GM23338 (cell line): ENCODE results near the gene EHD4. TPM values are rescaled to one million over a fixed set of nuclear protein-coding genes. Genes with fewer than 3 reads are reported as not detected.

ENCODE experiments used
- ATAC-seq: fragments of 200-7000 bp; cut with Tn5 transposase; 3 replicates; pipeline ENCODE4 v1.9.1; 2020
- DNase-seq: peaks from one replicate; pipeline ENCODE4 v3.0.0-alpha.2; 2015; ENCODE audit warnings: low spot score
- H2AFZ ChIP-seq: fragments of 200-600 bp; sonication (generic); 2 replicates; pipeline ENCODE4 v1.8.0; 2016; ENCODE audit warnings: antibody characterized with exemption, mild to moderate bottlenecking, moderate library complexity
- H3F3A ChIP-seq: fragments of 200-600 bp; sonication (generic); replicated peaks from 2 replicates; pipeline ENCODE4 v1.8.0; 2017; ENCODE audit warnings: antibody characterized with exemption, mixed run types, low read depth
- H3K27ac ChIP-seq: fragments of 200-600 bp; sonication (generic); 2 replicates; pipeline ENCODE4 v1.6.1; 2016; ENCODE audit warnings: low read depth
- H3K27me3 ChIP-seq: fragments of 200-600 bp; sonication (generic); 2 replicates; pipeline ENCODE4 v1.8.0; 2016; ENCODE audit warnings: mild to moderate bottlenecking, mixed run types, moderate library complexity; ENCODE audit not compliant: insufficient read depth
- H3K36me3 ChIP-seq: fragments of 200-600 bp; sonication (generic); 2 replicates; pipeline ENCODE4 v1.8.0; 2016; ENCODE audit warnings: mild to moderate bottlenecking; ENCODE audit not compliant: insufficient read depth
- H3K4me1 ChIP-seq: fragments of 200-600 bp; sonication (generic); 2 replicates; pipeline ENCODE4 v1.8.0; 2016; ENCODE audit warnings: mild to moderate bottlenecking, moderate library complexity; ENCODE audit not compliant: insufficient read depth
- H3K4me2 ChIP-seq: fragments of 200-600 bp; sonication (generic); 2 replicates; pipeline ENCODE4 v1.7.1; 2017; ENCODE audit warnings: mixed run types
- H3K4me3 ChIP-seq: fragments of 200-600 bp; sonication (generic); 2 replicates; pipeline ENCODE4 v1.6.1; 2016; ENCODE audit warnings: mixed run types
- H3K79me2 ChIP-seq: fragments of 200-600 bp; sonication (generic); replicated peaks from 2 replicates; pipeline ENCODE4 v1.8.0; 2017; ENCODE audit warnings: mild to moderate bottlenecking; ENCODE audit not compliant: insufficient read depth
- H3K9me2 ChIP-seq: fragments of 200-600 bp; sonication (generic); 2 replicates; pipeline ENCODE4 v1.8.0; 2017; ENCODE audit not compliant: insufficient read depth
- H4K20me1 ChIP-seq: fragments of 200-600 bp; sonication (generic); replicated peaks from 2 replicates; pipeline ENCODE4 v1.8.0; 2017; ENCODE audit warnings: mild to moderate bottlenecking; ENCODE audit not compliant: insufficient read depth
- H3K27ac Mint-ChIP-seq: 2 replicates; pipeline ENCODE4 v1.8.0; 2020; ENCODE audit warnings: inconsistent platforms, mild to moderate bottlenecking, moderate library complexity, mixed read lengths
- H3K27me3 Mint-ChIP-seq: 3 replicates; pipeline ENCODE4 v1.8.0; 2022; ENCODE audit warnings: low read depth, mild to moderate bottlenecking, moderate library complexity, mixed read lengths, inconsistent platforms; ENCODE audit not compliant: insufficient read depth, poor library complexity
- H3K36me3 Mint-ChIP-seq: 3 replicates; pipeline ENCODE4 v1.8.0; 2021; ENCODE audit warnings: low read depth, mild to moderate bottlenecking, inconsistent platforms, moderate library complexity, mixed read lengths
- H3K4me1 Mint-ChIP-seq: 3 replicates; pipeline ENCODE4 v1.8.0; 2020; ENCODE audit warnings: mild to moderate bottlenecking, inconsistent platforms, mixed read lengths
- H3K4me3 Mint-ChIP-seq: 3 replicates; pipeline ENCODE4 v1.8.0; 2021; ENCODE audit warnings: moderate library complexity, mild to moderate bottlenecking, inconsistent platforms, mixed read lengths
- H3K9me3 Mint-ChIP-seq: 3 replicates; pipeline ENCODE4 v1.8.0; 2020; ENCODE audit warnings: moderate library complexity, mild to moderate bottlenecking, inconsistent platforms, mixed read lengths
- CREB1 ChIP-seq: fragments of 250-450 bp; sonication (Bioruptor Pico); IDR thresholded peaks from 2 replicates; pipeline ENCODE4 v1.5.0; 2020; ENCODE audit warnings: low read depth, mild to moderate bottlenecking, moderate library complexity
- EZH2 ChIP-seq: fragments of 200-600 bp; sonication (generic); IDR thresholded peaks from one replicate; pipeline ENCODE4 v1.8.0; 2017; ENCODE audit warnings: antibody characterized with exemption, mild to moderate bottlenecking, low read depth; ENCODE audit not compliant: unreplicated experiment
- EZH2phosphoT487 ChIP-seq: fragments of 200-600 bp; sonication (generic); IDR thresholded peaks from one replicate; pipeline ENCODE4 v1.8.1; 2018; ENCODE audit warnings: antibody characterized with exemption; ENCODE audit not compliant: unreplicated experiment
- JUNB ChIP-seq: IDR thresholded peaks from one replicate; pipeline ENCODE4 v1.6.1; 2016; ENCODE audit warnings: antibody characterized with exemption; ENCODE audit not compliant: unreplicated experiment
- NANOG ChIP-seq: IDR thresholded peaks from 2 replicates; pipeline ENCODE4 v1.6.1; 2016; ENCODE audit warnings: antibody characterized with exemption, borderline replicate concordance
- STAT1 ChIP-seq: IDR thresholded peaks from one replicate; pipeline ENCODE4 v1.6.1; 2016; ENCODE audit warnings: antibody characterized with exemption; ENCODE audit not compliant: unreplicated experiment
- ZNF114 ChIP-seq: fragments of 250-450 bp; sonication (Bioruptor Pico); IDR thresholded peaks from 2 replicates; pipeline ENCODE4 v1.5.0; 2020; ENCODE audit warnings: mild to moderate bottlenecking, moderate library complexity
- ZNF331 ChIP-seq: fragments of 250-450 bp; sonication (Bioruptor Pico); IDR thresholded peaks from 2 replicates; pipeline ENCODE4 v1.5.0; 2020; ENCODE audit warnings: low read depth, mild to moderate bottlenecking, moderate library complexity
- polyA plus RNA-seq: library from polyadenylated mRNA; unstranded; fragments of >200 nt; fragmentation: Nextera tagmentation; extraction: Ambion mirVana; gene quantifications from 2 replicates; pipeline ENCODE4 v1.2.1, GENCODE V29; 2016
- total RNA-seq: library from RNA; depleted of rRNA; stranded (reverse); fragments of >200 nt; shearing (Covaris generic); gene quantifications from 2 replicates; pipeline ENCODE4 v1.2.3, GENCODE V29; 2014
- TF ChIP-seq, protein P1 (sequence below), 2 experiments: fragments of 200-600 bp in 1 of 2; sonication (generic) in 1 of 2; conservative IDR thresholded peaks; 2 replicates each; pipeline versions ENCODE4 v1.5.1 to v1.6.1; 2016 to 2017; ENCODE audit warnings: antibody characterized with exemption in 2 of 2, low read depth in 2 of 2, mild to moderate bottlenecking in 2 of 2, moderate library complexity in 1 of 2
- TF ChIP-seq, protein P2 (sequence below): fragments of 250-450 bp; sonication (Bioruptor Pico); IDR thresholded peaks from 2 replicates; pipeline ENCODE4 v1.5.0; 2020; ENCODE audit warnings: mild to moderate bottlenecking, moderate library complexity
- TF ChIP-seq, protein P3 (sequence below): IDR thresholded peaks from one replicate; pipeline ENCODE4 v1.6.1; 2018; ENCODE audit warnings: antibody characterized with exemption; ENCODE audit not compliant: unreplicated experiment
- TF ChIP-seq, protein P4 (sequence below): IDR thresholded peaks from 2 replicates; pipeline ENCODE4 v1.6.1; 2016; ENCODE audit warnings: antibody characterized with exemption

EHD4 gene
- total and polyA plus RNA-seq, 2 experiments from 2014 or later: 13.0 to 31.0 TPM

DNA sequence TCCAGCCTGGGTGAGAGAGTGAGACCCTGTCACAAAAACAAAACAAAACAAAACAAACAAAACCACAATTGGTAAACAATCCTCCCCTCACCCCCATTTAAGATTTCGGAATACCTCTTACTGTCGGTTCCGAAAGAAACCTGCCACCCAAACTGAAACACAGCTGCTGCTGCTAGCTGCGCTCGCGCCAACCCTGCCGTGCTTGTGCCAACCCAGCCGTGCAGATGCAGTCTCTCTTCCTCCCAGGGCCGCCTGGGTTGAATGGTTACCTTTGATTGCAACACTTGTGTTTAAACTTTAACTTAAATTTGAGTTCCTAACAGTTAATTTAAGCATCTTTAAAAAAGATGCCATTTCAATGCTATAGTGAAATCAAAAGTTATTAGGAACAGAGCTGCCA is 50.0 kb downstream of the EHD4 start (continued):
- TF ChIP-seq, protein P1, sequence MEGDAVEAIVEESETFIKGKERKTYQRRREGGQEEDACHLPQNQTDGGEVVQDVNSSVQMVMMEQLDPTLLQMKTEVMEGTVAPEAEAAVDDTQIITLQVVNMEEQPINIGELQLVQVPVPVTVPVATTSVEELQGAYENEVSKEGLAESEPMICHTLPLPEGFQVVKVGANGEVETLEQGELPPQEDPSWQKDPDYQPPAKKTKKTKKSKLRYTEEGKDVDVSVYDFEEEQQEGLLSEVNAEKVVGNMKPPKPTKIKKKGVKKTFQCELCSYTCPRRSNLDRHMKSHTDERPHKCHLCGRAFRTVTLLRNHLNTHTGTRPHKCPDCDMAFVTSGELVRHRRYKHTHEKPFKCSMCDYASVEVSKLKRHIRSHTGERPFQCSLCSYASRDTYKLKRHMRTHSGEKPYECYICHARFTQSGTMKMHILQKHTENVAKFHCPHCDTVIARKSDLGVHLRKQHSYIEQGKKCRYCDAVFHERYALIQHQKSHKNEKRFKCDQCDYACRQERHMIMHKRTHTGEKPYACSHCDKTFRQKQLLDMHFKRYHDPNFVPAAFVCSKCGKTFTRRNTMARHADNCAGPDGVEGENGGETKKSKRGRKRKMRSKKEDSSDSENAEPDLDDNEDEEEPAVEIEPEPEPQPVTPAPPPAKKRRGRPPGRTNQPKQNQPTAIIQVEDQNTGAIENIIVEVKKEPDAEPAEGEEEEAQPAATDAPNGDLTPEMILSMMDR (conservative IDR thresholded peaks at IDR 0.05; ENCODE audit: low read depth in 2 of 2): no peak

DNA sequence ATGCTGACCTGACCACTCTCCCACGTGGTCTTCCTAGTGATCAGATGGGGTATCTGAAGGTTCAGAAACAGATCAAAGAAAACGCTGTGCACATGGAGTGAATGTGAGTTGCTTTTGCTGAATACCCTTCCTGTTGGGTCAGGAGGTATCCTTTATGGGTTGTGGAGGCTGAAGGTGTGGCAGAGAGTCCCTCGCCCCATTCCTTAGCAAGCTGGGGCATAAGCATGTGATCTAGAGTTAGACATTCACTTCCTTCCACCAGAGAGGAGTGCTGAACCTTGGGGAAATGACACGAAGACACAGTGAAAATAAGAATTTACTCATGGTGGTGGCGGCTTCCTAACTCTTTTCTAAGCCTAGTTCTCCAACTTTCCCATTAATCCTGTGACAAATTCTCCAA is 50.7 kb downstream of the EHD4 start:
- H3K36me3 Mint-ChIP-seq: peaks cover 15% of the 10 kb centered on the region
- TF ChIP-seq STAT1 (no peak), EZH2 (no peak), JUNB (no peak), ZNF331 (CRISPR knock-in tag) (no peak), NANOG (no peak), CREB1 (CRISPR knock-in tag) (no peak), EZH2phosphoT487 (no peak), ZNF114 (CRISPR knock-in tag) (no peak)
- TF ChIP-seq, protein P2, sequence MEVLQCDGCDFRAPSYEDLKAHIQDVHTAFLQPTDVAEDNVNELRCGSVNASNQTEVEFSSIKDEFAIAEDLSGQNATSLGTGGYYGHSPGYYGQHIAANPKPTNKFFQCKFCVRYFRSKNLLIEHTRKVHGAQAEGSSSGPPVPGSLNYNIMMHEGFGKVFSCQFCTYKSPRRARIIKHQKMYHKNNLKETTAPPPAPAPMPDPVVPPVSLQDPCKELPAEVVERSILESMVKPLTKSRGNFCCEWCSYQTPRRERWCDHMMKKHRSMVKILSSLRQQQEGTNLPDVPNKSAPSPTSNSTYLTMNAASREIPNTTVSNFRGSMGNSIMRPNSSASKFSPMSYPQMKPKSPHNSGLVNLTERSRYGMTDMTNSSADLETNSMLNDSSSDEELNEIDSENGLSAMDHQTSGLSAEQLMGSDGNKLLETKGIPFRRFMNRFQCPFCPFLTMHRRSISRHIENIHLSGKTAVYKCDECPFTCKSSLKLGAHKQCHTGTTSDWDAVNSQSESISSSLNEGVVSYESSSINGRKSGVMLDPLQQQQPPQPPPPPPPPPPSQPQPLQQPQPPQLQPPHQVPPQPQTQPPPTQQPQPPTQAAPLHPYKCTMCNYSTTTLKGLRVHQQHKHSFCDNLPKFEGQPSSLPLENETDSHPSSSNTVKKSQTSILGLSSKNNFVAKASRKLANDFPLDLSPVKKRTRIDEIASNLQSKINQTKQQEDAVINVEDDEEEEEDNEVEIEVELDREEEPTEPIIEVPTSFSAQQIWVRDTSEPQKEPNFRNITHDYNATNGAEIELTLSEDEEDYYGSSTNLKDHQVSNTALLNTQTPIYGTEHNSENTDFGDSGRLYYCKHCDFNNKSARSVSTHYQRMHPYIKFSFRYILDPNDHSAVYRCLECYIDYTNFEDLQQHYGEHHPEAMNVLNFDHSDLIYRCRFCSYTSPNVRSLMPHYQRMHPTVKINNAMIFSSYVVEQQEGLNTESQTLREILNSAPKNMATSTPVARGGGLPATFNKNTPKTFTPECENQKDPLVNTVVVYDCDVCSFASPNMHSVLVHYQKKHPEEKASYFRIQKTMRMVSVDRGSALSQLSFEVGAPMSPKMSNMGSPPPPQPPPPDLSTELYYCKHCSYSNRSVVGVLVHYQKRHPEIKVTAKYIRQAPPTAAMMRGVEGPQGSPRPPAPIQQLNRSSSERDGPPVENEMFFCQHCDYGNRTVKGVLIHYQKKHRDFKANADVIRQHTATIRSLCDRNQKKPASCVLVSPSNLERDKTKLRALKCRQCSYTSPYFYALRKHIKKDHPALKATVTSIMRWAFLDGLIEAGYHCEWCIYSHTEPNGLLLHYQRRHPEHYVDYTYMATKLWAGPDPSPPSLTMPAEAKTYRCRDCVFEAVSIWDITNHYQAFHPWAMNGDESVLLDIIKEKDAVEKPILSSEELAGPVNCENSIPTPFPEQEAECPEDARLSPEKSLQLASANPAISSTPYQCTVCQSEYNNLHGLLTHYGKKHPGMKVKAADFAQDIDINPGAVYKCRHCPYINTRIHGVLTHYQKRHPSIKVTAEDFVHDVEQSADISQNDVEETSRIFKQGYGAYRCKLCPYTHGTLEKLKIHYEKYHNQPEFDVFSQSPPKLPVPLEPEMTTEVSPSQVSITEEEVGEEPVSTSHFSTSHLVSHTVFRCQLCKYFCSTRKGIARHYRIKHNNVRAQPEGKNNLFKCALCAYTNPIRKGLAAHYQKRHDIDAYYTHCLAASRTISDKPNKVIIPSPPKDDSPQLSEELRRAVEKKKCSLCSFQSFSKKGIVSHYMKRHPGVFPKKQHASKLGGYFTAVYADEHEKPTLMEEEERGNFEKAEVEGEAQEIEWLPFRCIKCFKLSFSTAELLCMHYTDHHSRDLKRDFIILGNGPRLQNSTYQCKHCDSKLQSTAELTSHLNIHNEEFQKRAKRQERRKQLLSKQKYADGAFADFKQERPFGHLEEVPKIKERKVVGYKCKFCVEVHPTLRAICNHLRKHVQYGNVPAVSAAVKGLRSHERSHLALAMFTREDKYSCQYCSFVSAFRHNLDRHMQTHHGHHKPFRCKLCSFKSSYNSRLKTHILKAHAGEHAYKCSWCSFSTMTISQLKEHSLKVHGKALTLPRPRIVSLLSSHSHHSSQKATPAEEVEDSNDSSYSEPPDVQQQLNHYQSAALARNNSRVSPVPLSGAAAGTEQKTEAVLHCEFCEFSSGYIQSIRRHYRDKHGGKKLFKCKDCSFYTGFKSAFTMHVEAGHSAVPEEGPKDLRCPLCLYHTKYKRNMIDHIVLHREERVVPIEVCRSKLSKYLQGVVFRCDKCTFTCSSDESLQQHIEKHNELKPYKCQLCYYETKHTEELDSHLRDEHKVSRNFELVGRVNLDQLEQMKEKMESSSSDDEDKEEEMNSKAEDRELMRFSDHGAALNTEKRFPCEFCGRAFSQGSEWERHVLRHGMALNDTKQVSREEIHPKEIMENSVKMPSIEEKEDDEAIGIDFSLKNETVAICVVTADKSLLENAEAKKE: no peak
- TF ChIP-seq, protein P3, sequence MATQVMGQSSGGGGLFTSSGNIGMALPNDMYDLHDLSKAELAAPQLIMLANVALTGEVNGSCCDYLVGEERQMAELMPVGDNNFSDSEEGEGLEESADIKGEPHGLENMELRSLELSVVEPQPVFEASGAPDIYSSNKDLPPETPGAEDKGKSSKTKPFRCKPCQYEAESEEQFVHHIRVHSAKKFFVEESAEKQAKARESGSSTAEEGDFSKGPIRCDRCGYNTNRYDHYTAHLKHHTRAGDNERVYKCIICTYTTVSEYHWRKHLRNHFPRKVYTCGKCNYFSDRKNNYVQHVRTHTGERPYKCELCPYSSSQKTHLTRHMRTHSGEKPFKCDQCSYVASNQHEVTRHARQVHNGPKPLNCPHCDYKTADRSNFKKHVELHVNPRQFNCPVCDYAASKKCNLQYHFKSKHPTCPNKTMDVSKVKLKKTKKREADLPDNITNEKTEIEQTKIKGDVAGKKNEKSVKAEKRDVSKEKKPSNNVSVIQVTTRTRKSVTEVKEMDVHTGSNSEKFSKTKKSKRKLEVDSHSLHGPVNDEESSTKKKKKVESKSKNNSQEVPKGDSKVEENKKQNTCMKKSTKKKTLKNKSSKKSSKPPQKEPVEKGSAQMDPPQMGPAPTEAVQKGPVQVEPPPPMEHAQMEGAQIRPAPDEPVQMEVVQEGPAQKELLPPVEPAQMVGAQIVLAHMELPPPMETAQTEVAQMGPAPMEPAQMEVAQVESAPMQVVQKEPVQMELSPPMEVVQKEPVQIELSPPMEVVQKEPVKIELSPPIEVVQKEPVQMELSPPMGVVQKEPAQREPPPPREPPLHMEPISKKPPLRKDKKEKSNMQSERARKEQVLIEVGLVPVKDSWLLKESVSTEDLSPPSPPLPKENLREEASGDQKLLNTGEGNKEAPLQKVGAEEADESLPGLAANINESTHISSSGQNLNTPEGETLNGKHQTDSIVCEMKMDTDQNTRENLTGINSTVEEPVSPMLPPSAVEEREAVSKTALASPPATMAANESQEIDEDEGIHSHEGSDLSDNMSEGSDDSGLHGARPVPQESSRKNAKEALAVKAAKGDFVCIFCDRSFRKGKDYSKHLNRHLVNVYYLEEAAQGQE: no peak
- TF ChIP-seq, protein P4, sequence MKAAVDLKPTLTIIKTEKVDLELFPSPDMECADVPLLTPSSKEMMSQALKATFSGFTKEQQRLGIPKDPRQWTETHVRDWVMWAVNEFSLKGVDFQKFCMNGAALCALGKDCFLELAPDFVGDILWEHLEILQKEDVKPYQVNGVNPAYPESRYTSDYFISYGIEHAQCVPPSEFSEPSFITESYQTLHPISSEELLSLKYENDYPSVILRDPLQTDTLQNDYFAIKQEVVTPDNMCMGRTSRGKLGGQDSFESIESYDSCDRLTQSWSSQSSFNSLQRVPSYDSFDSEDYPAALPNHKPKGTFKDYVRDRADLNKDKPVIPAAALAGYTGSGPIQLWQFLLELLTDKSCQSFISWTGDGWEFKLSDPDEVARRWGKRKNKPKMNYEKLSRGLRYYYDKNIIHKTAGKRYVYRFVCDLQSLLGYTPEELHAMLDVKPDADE: no peak
- DNase-seq (no peak), ATAC-seq (no peak)
- peaks cover 8% of the 10 kb centered on the region for H3K4me1 Mint-ChIP-seq
- Histone ChIP-seq H3F3A (no peaks in the 10 kb centered on the region), H3K4me1 (no peaks in the 10 kb centered on the region), H3K36me3 (0 out of 2 replicates have a peak, but pooled peaks cover 2% of the 10 kb centered on the region), H3K27ac (no peak overlapping the region), H3K4me2 (no peak overlapping the region), H3K9me2 (no peaks in the 10 kb centered on the region), H3K27me3 (no peaks in the 10 kb centered on the region), H4K20me1 (peaks cover 9% of the 10 kb centered on the region), H3K4me3 (no peak overlapping the region), H3K79me2 (0 out of 2 replicates have a peak, but pooled peaks cover 7% of the 10 kb centered on the region), H2AFZ (no peak overlapping the region)
- H3K27ac Mint-ChIP-seq: no peak overlapping the region
- no peaks in the 10 kb centered on the region for H3K9me3 Mint-ChIP-seq
- H3K4me3 Mint-ChIP-seq: no peak overlapping the region
- H3K27me3 Mint-ChIP-seq: peaks cover 3% of the 10 kb centered on the region
